AG04450 (cell line): Measurements from ENCODE around the gene VENTX. TPM values are rescaled to one million over a fixed set of nuclear protein-coding genes. Genes with fewer than 3 reads are reported as not detected.

Source experiments
- CTCF ChIA-PET: fragments of 300-600, 350-600 bp; formaldehyde crosslinking; extraction: SDS; loops from one replicate; lab custom pipeline; 2022; ENCODE audit warnings: antibody characterized with exemption, inconsistent platforms; lab: Charles Lee
- POLR2A ChIA-PET: fragments of 350-600 bp; formaldehyde crosslinking; extraction: SDS; loops from one replicate; lab custom pipeline; 2021; ENCODE audit warnings: antibody characterized with exemption, inconsistent platforms; lab: Yijun Ruan, JAX
- DNase-seq: peaks from one replicate; pipeline ENCODE4 v3.0.0-alpha.2; 2011; ENCODE audit warnings: low read depth, low spot score
- H3K27ac ChIP-seq: one replicate; pipeline ENCODE4 v1.5.1; 2012; ENCODE audit warnings: low read depth, low read length, control low read depth
- H3K27me3 ChIP-seq: one replicate; pipeline ENCODE4 v1.6.0; 2012; ENCODE audit warnings: low read length; ENCODE audit not compliant: control insufficient read depth, insufficient read depth
- H3K4me3 ChIP-seq: 2 replicates; pipeline ENCODE4 v1.5.1; 2011; ENCODE audit warnings: mild to moderate bottlenecking, low read depth, low read length, control low read depth
- H3K9me3 ChIP-seq: 2 replicates; pipeline ENCODE4 v1.5.1; 2012; ENCODE audit warnings: low read length; ENCODE audit not compliant: control insufficient read depth, insufficient read depth
- CTCF ChIP-seq: IDR thresholded peaks from 2 replicates; pipeline ENCODE4 v1.5.1; 2011; ENCODE audit warnings: low read depth, low read length, control low read depth, inconsistent platforms
- polyA plus RNA-seq: library from polyadenylated mRNA; depleted of rRNA; stranded (reverse); fragments of >200 nt; gene quantifications from 2 replicates; pipeline ENCODE4 v1.2.3, GENCODE V29; 2011

Gene VENTX
- polyA plus RNA-seq, 1 experiment, result not detected

- TF ChIP-seq CTCF, result no peak
- Histone ChIP-seq H3K27me3 (peaks cover 14% of the 10 kb centered on the region), H3K27ac (no peak overlapping the region), H3K4me3 (no peak overlapping the region), H3K9me3 (no peaks in the 10 kb centered on the region; the same call in 1 of the 2 replicates)
- DNase-seq, result no peak
- ChIA-PET CTCF (interaction anchor here (0.6 to 1.7 kb wide), 2 partner anchors 10 to 52 kb away, joined by 5 to 6 read pairs; no protein-coding TSS in a partner anchor), POLR2A (interaction anchor here (1.1 kb wide), 1 partner anchor 102 kb away, joined by 3 read pairs; the partner anchor contains the start of gene PAOX)
Measured at GRCh38 chr10:133277277-133277992, 39.8 kb downstream of the VENTX start.

GRCh38 chr10:133277993-133278576, 40.4 kb downstream of the VENTX start:
- DNase-seq, result no peak

GRCh38 chr10:133278577-133279265, 41.1 kb downstream of the VENTX start:
- Histone ChIP-seq H3K27me3 (peaks cover 14% of the 10 kb centered on the region), H3K4me3 (no peak overlapping the region), H3K27ac (no peak overlapping the region), H3K9me3 (no peaks in the 10 kb centered on the region; the same call in 1 of the 2 replicates)
- ChIA-PET POLR2A (interaction anchor here (0.8 to 1.1 kb wide), 2 partner anchors 20 to 100 kb away, joined by 3 read pairs; partner anchors contain the start of gene PAOX), CTCF (interaction anchor here (1.7 kb wide), 1 partner anchor 51 kb away, joined by 6 read pairs; no protein-coding TSS in a partner anchor)
- DNase-seq, result no peak
- TF ChIP-seq CTCF, result no peak

More at GRCh38 chr10:133277993-133278576, 40.4 kb downstream of the VENTX start:
- Histone ChIP-seq H3K4me3 (no peak overlapping the region), H3K27me3 (peaks cover 14% of the 10 kb centered on the region), H3K9me3 (no peaks in the 10 kb centered on the region; the same call in 1 of the 2 replicates), H3K27ac (no peak overlapping the region)
- POLR2A ChIA-PET, result interaction anchor here (0.8 to 1.1 kb wide), 2 partner anchors 19 to 101 kb away, joined by 3 read pairs; partner anchors contain the start of gene PAOX
- CTCF ChIA-PET, result interaction anchor here (0.6 to 1.7 kb wide), 2 partner anchors 9 to 52 kb away, joined by 5 to 6 read pairs; no protein-coding TSS in a partner anchor
- TF ChIP-seq CTCF, result no peak

- ChIA-PET POLR2A (no interaction called here), CTCF (no interaction called here)
- TF ChIP-seq CTCF, result no peak
Measured at GRCh38 chr10:133279326-133280226, 41.9 kb downstream of the VENTX start.

More at GRCh38 chr10:133279326-133280226, 41.9 kb downstream of the VENTX start:
- Histone ChIP-seq H3K27ac (no peak overlapping the region), H3K4me3 (no peak overlapping the region), H3K27me3 (peaks cover 14% of the 10 kb centered on the region), H3K9me3 (no peaks in the 10 kb centered on the region; the same call in 1 of the 2 replicates)
- no peak for DNase-seq
